ENCODE results near the gene CCDC74A.

The CCDC74A gene

GRCh38 chr2:131572175-131572574 is 44.5 kb downstream of the CCDC74A start:
- no peaks in the 10 kb centered on the region for H3K36me3 ChIP-seq
- H3K4me1 ChIP-seq: peaks cover 0 to 11% (median 0%) of the 10 kb centered on the region in 10 experiments; a peak in 5 of 20 replicates
- H4K20me1 ChIP-seq: no peaks in the 10 kb centered on the region
- H3K27ac ChIP-seq: no peak overlapping the region
- H3K9ac ChIP-seq: no peak overlapping the region
- H3K27me3 ChIP-seq: no peaks in the 10 kb centered on the region
- no peak for TF ChIP-seq Cebpa-rat (IDR thresholded peaks at IDR 0.05)
- H3K4me3 ChIP-seq: no peak overlapping the region
- H3K9me3 ChIP-seq (replicated peaks in 1 of 11): no peaks in the 10 kb centered on the region
- H3K4me2 ChIP-seq: peak overlapping the region in 1 of 11 experiments; percentile 50; a peak in 2 of 22 replicates

GRCh38 chr2:131577812-131578211 is 50.1 kb downstream of the CCDC74A start:
- H3K9ac ChIP-seq: no peak overlapping the region
- H3K36me3 ChIP-seq: no peaks in the 10 kb centered on the region
- no peak overlapping the region for H3K27ac ChIP-seq
- 0 out of 22 replicates have a peak, but pooled peaks cover 0 to 3% (median 0%) of the 10 kb centered on the region in 11 experiments for H3K9me3 ChIP-seq (replicated peaks in 1 of 11)
- TF ChIP-seq Cebpa-rat (IDR thresholded peaks at IDR 0.05): no peak
- H3K27me3 ChIP-seq: no peaks in the 10 kb centered on the region
- H3K4me2 ChIP-seq: no peak overlapping the region
- H3K4me3 ChIP-seq: no peak overlapping the region
- no peaks in the 10 kb centered on the region for H4K20me1 ChIP-seq
- peaks cover 0 to 1% (median 0%) of the 10 kb centered on the region in 10 experiments; a peak in 3 of 20 replicates for H3K4me1 ChIP-seq

- Histone ChIP-seq H3K4me3 (no peak overlapping the region), H3K9ac (no peak overlapping the region), H3K27ac (no peak overlapping the region), H3K4me1 (peaks cover 0 to 18% (median 2%) of the 10 kb centered on the region in 10 experiments; a peak in 6 of 20 replicates), H3K9me3 (replicated peaks in 1 of 11) (0 out of 22 replicates have a peak, but pooled peaks cover 0 to 4% (median 0%) of the 10 kb centered on the region in 11 experiments), H3K36me3 (no peaks in the 10 kb centered on the region), H3K4me2 (no peak overlapping the region), H3K27me3 (no peaks in the 10 kb centered on the region), H4K20me1 (no peaks in the 10 kb centered on the region)
- TF ChIP-seq Cebpa-rat (IDR thresholded peaks at IDR 0.05): no peak
Measured at GRCh38 chr2:131580187-131580586, 52.5 kb downstream of the CCDC74A start.

Measured in BLaER1 treated with 17β-estradiol and CSF1 and Interleukin-3, amounts not matched to agents 10 nM and 100 nM (cell line).